SK-N-SH (cell line): ENCODE measurements around the gene CREB3L1.

Experiments used
- RXRA ChIP-seq: IDR thresholded peaks from 2 replicates; pipeline ENCODE4 v1.4.0; 2012; ENCODE audit warnings: low read depth, mild to moderate bottlenecking, borderline replicate concordance
- TF ChIP-seq, protein P1 (sequence below): fragments of 200-600 bp; sonication (generic); IDR thresholded peaks from 2 replicates; pipeline ENCODE4 v1.6.1; 2017; ENCODE audit warnings: antibody characterized with exemption, mild to moderate bottlenecking, moderate library complexity

DNA sequence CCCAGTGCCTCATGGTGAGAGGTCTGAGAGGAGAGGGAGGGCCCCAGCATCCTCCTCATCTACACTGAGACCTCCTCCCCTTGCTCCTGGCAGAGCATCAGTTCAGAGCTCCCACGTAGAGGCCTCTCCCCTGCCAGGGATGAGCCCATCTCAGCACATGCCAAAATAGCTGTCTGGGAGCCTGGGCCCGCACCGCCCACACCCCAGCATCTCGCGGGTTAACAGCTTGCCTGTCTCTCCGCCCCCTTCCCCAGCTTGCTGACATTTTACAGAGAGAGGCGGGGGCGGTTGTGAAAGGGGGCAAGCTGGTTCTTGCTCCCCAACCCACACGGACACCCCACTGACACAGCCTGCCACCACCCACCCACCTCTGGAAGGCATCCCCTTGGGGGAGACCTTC lies 76.2 kb downstream of the CREB3L1 start:
- TF ChIP-seq, protein P1, sequence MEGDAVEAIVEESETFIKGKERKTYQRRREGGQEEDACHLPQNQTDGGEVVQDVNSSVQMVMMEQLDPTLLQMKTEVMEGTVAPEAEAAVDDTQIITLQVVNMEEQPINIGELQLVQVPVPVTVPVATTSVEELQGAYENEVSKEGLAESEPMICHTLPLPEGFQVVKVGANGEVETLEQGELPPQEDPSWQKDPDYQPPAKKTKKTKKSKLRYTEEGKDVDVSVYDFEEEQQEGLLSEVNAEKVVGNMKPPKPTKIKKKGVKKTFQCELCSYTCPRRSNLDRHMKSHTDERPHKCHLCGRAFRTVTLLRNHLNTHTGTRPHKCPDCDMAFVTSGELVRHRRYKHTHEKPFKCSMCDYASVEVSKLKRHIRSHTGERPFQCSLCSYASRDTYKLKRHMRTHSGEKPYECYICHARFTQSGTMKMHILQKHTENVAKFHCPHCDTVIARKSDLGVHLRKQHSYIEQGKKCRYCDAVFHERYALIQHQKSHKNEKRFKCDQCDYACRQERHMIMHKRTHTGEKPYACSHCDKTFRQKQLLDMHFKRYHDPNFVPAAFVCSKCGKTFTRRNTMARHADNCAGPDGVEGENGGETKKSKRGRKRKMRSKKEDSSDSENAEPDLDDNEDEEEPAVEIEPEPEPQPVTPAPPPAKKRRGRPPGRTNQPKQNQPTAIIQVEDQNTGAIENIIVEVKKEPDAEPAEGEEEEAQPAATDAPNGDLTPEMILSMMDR, result no peak
- TF ChIP-seq RXRA, result no peak
